Upper lobe of right lung (tissue), 1 donor: ENCODE measurements around the gene ADCY2. TPM values are rescaled to one million over a fixed set of nuclear protein-coding genes. Genes with fewer than 3 reads are reported as not detected.

Source experiments
- ATAC-seq: fragments of 200-7000 bp; cut with Tn5 transposase; one replicate; pipeline ENCODE4 v1.9.1; 2020; ENCODE audit warnings: mild to moderate bottlenecking, moderate library complexity
- DNase-seq: peaks from one replicate; pipeline ENCODE4 v3.0.0-alpha.2; 2020
- H3K27ac ChIP-seq: fragments of 200-600 bp; one replicate; pipeline ENCODE4 v1.8.0; 2022
- H3K27me3 ChIP-seq: fragments of 200-600 bp; one replicate; pipeline ENCODE4 v1.8.0; 2022; ENCODE audit warnings: mild to moderate bottlenecking
- H3K36me3 ChIP-seq: fragments of 200-600 bp; one replicate; pipeline ENCODE4 v1.8.0; 2022
- H3K4me1 ChIP-seq: fragments of 200-600 bp; one replicate; pipeline ENCODE4 v1.8.0; 2022
- H3K4me3 ChIP-seq: fragments of 200-600 bp; one replicate; pipeline ENCODE4 v1.8.0; 2022; ENCODE audit warnings: mild to moderate bottlenecking
- H3K9me3 ChIP-seq: fragments of 200-600 bp; one replicate; pipeline ENCODE4 v1.8.0; 2022
- CTCF ChIP-seq: fragments of 200-600 bp; IDR thresholded peaks from one replicate; pipeline ENCODE4 v1.8.0; 2022; ENCODE audit warnings: antibody characterized with exemption
- intact Hi-C: fragments of 100-400 bp; cut with DNase I; formaldehyde crosslinking; loops from one replicate; pipeline ENCODE4 v1.11.0; 2022
- total RNA-seq: library from RNA; stranded (reverse); fragmentation: NEBNext Ultra II Directional; extraction: Animal tissue kit (Norgen Biotek cat#: 25700); gene quantifications from one replicate; pipeline ENCODE4 v1.2.1, GENCODE V29; 2021
- donor health status: DM: no; HTN: yes; CAD: no; lungs with severe emphysema.

ADCY2 gene
- total RNA-seq, 1 donor from 2014 or later, result 0.17 TPM

GRCh38 chr5:7376871-7377270 lies 19.1 kb upstream of the ADCY2 start:
- Histone ChIP-seq H3K4me3 (no peak overlapping the region), H3K36me3 (no peaks in the 10 kb centered on the region), H3K27ac (no peak overlapping the region), H3K4me1 (no peaks in the 10 kb centered on the region), H3K27me3 (no peaks in the 10 kb centered on the region), H3K9me3 (no peaks in the 10 kb centered on the region)
- DNase-seq (no peak), ATAC-seq (peak; percentile 55)
- intact Hi-C loops, result no loop called here
- no peak for TF ChIP-seq CTCF

GRCh38 chr5:7377761-7378160 lies 18.2 kb upstream of the ADCY2 start:
- TF ChIP-seq CTCF, result no peak
- intact Hi-C loops, result no loop called here
- Histone ChIP-seq H3K27ac (no peak overlapping the region), H3K36me3 (no peaks in the 10 kb centered on the region), H3K4me1 (no peaks in the 10 kb centered on the region), H3K9me3 (no peaks in the 10 kb centered on the region), H3K27me3 (no peaks in the 10 kb centered on the region), H3K4me3 (no peak overlapping the region)
- DNase-seq, result no peak
- ATAC-seq, result peak; percentile 32

- H3K4me3 ChIP-seq, result no peak overlapping the region
- H3K9me3 ChIP-seq, result no peaks in the 10 kb centered on the region
- intact Hi-C loops, result no loop called here
- DNase-seq (no peak), ATAC-seq (no peak)
- H3K27ac ChIP-seq, result no peak overlapping the region
- no peak for TF ChIP-seq CTCF
- H3K4me1 ChIP-seq, result no peaks in the 10 kb centered on the region
- H3K27me3 ChIP-seq, result no peaks in the 10 kb centered on the region
- no peaks in the 10 kb centered on the region for H3K36me3 ChIP-seq
Observed at GRCh38 chr5:7382588-7382987, 13.3 kb upstream of the ADCY2 start.

GRCh38 chr5:7385681-7386080 lies 10.3 kb upstream of the ADCY2 start:
- Histone ChIP-seq H3K27ac (no peak overlapping the region), H3K36me3 (no peaks in the 10 kb centered on the region), H3K4me3 (no peak overlapping the region), H3K27me3 (no peaks in the 10 kb centered on the region), H3K9me3 (no peaks in the 10 kb centered on the region), H3K4me1 (no peaks in the 10 kb centered on the region)
- DNase-seq, result no peak
- no peak for TF ChIP-seq CTCF
- intact Hi-C loops, result no loop called here
- no peak for ATAC-seq

GRCh38 chr5:7388553-7388952 lies 7.4 kb upstream of the ADCY2 start:
- H3K27ac ChIP-seq, result no peak overlapping the region
- DNase-seq, result no peak
- no peaks in the 10 kb centered on the region for H3K36me3 ChIP-seq
- intact Hi-C loops, result no loop called here
- H3K4me3 ChIP-seq, result no peak overlapping the region
- peaks cover 1% of the 10 kb centered on the region for H3K27me3 ChIP-seq
- no peaks in the 10 kb centered on the region for H3K9me3 ChIP-seq
- no peak for TF ChIP-seq CTCF
- ATAC-seq, result no peak
- no peaks in the 10 kb centered on the region for H3K4me1 ChIP-seq

- DNase-seq (no peak), ATAC-seq (no peak)
- TF ChIP-seq CTCF, result no peak
- Histone ChIP-seq H3K27me3 (peaks cover 23% of the 10 kb centered on the region), H3K4me3 (no peak overlapping the region), H3K27ac (no peak overlapping the region), H3K9me3 (no peaks in the 10 kb centered on the region), H3K36me3 (no peaks in the 10 kb centered on the region), H3K4me1 (no peaks in the 10 kb centered on the region)
- intact Hi-C loops, result no loop called here
Observed at GRCh38 chr5:7391215-7391614, 4.7 kb upstream of the ADCY2 start.
